Measurements from ENCODE around the gene PLAAT3. TPM values are rescaled to one million over a fixed set of nuclear protein-coding genes. Genes with fewer than 3 reads are reported as not detected.
A peak's percentile ranks its signal among the peaks of the same experiment; 100 is the strongest.

PLAAT3 gene
- total RNA-seq, 1 donor from 2014 or later = 2.1 TPM

GRCh38 chr11:63574856-63575602 lies 39.2 kb downstream of the PLAAT3 start:
- Histone ChIP-seq H3K36me3 (ENCODE audit: control insufficient read depth, insufficient read depth, low read length) (no peaks in the 10 kb centered on the region), H3K4me3 (ENCODE audit: low read depth, low read length) (no peak overlapping the region), H3K27me3 (ENCODE audit: control insufficient read depth, insufficient read depth, low read length) (no peaks in the 10 kb centered on the region)
- DNase-seq (ENCODE audit: low read depth) = peak; percentile 37
- FAIRE-seq = peak; percentile 55
- TF ChIP-seq CTCF (IDR thresholded peaks at IDR 0.05; ENCODE audit: insufficient read depth, low read length, severe bottlenecking) = no peak

GRCh38 chr11:63573881-63574855 lies 40.1 kb downstream of the PLAAT3 start:
- no peaks in the 10 kb centered on the region for H3K27me3 ChIP-seq (ENCODE audit: control insufficient read depth, insufficient read depth, low read length)
- H3K36me3 ChIP-seq (ENCODE audit: control insufficient read depth, insufficient read depth, low read length) = no peaks in the 10 kb centered on the region
- peak overlapping the region; percentile 2 for H3K4me3 ChIP-seq (ENCODE audit: low read depth, low read length)
- FAIRE-seq (peak; percentile 58), DNase-seq (ENCODE audit: low read depth) (peak; percentile 33)
- TF ChIP-seq CTCF (IDR thresholded peaks at IDR 0.05; ENCODE audit: insufficient read depth, low read length, severe bottlenecking) = no peak

DNA sequence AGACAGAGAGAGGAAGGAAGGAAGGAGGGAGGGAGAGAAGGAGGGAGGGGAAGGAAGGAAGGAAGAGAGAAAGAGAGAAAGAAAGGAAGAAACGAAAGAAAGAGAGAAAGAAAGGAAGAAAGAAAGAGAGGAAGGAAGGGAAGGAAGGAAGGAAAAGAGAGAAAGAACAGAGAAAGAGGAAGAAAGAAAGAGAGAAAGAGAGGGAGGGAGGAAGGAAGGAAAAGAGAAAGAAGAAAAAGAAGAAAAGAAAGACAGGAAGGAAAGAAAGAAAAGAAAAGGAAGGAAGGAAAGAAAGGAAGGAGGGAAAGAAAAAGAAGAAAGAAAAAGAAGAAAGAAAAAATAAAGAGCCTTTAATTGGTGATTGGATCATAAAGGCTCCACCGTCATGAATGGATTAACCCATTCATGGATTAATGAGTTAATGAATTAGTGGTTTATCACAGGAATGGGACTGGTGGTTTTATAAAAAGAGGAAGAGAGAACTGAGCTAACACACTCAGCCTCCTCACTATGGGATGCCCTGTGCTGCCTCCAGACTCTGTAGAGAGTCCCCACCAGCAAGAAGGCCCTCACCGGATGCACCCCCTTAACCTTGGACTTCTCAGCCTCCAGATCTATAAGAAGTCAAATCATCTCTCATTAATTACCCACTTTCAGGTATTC lies 42.1 kb downstream of the PLAAT3 start:
- no peak for TF ChIP-seq CTCF (IDR thresholded peaks at IDR 0.05; ENCODE audit: insufficient read depth, low read length, severe bottlenecking)
- H3K4me3 ChIP-seq (ENCODE audit: low read depth, low read length) = no peak overlapping the region
- no peaks in the 10 kb centered on the region for H3K27me3 ChIP-seq (ENCODE audit: control insufficient read depth, insufficient read depth, low read length)
- no peak for FAIRE-seq
- no peak for DNase-seq (ENCODE audit: low read depth)
- no peaks in the 10 kb centered on the region for H3K36me3 ChIP-seq (ENCODE audit: control insufficient read depth, insufficient read depth, low read length)

GRCh38 chr11:63569570-63569969 lies 44.7 kb downstream of the PLAAT3 start:
- Histone ChIP-seq H3K27me3 (ENCODE audit: control insufficient read depth, insufficient read depth, low read length) (no peaks in the 10 kb centered on the region), H3K4me3 (ENCODE audit: low read depth, low read length) (no peak overlapping the region), H3K36me3 (ENCODE audit: control insufficient read depth, insufficient read depth, low read length) (no peaks in the 10 kb centered on the region)
- no peak for TF ChIP-seq CTCF (IDR thresholded peaks at IDR 0.05; ENCODE audit: insufficient read depth, low read length, severe bottlenecking)
- no peak for DNase-seq (ENCODE audit: low read depth)
- no peak for FAIRE-seq

DNA sequence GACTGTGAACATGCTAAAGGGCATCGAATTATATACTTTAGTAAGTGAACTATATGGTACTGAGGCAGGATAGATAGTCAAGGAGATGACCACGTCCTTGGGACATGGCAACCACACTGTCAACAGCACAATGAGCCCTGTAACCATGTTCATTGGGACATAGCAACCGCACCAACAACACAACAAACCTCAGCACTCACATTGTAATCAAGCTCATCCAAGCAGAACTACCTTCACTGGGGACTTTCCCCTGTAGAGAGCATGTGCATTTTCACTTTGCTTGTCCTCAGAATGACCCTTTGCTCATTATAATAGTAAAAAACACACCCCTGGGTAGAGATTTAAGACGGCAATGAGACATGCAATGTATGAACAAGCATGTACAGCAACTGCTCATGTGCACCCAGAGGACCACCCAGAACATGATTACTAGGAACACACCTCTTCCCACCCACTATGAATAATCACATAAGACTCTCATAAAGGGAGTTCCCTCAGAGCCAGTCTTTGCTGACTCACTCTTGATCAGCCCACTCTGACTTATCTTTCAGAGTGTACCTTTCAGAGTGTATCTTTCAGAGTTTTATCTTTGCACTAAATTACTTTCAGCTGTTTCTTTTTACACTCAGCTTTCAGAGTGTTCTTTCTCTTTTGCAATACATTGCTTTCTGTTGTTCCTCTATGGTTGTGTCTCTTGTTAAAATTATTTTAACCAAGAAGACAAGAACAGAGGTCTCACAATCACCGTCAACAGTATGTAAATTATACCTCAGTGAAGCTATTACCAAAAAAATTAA lies 47.0 kb downstream of the PLAAT3 start:
- FAIRE-seq = peak; percentile 94
- no peak for TF ChIP-seq CTCF (IDR thresholded peaks at IDR 0.05; ENCODE audit: insufficient read depth, low read length, severe bottlenecking)
- no peaks in the 10 kb centered on the region for H3K27me3 ChIP-seq (ENCODE audit: control insufficient read depth, insufficient read depth, low read length)
- peak; percentile 99 for DNase-seq (ENCODE audit: low read depth)
- H3K36me3 ChIP-seq (ENCODE audit: control insufficient read depth, insufficient read depth, low read length) = no peaks in the 10 kb centered on the region
- H3K4me3 ChIP-seq (ENCODE audit: low read depth, low read length) = no peak overlapping the region
